Activated CD4-positive, alpha-beta T cell treated with anti-CD3 and anti-CD28 coated beads, Interleukin-2, amount 50 U/mL, for 48 hours (primary cell): ENCODE measurements around the gene DND1.
"Not testable (repeated sequence)": the region's sequence is repeated elsewhere in the genome, so short reads cannot be mapped to it uniquely, and the experiment has no call there.

Experiments
- DNase-seq, 2 experiments: peaks; one replicate each; pipeline ENCODE4 v3.0.0-alpha.2; 2020

DND1 gene

GRCh38 chr5:140628711-140629110 is 44.7 kb downstream of the DND1 start:
- no peak for DNase-seq

- DNase-seq: no peak
These were observed 45.4 kb downstream of the DND1 start for GRCh38 chr5:140627972-140628371.

DNA sequence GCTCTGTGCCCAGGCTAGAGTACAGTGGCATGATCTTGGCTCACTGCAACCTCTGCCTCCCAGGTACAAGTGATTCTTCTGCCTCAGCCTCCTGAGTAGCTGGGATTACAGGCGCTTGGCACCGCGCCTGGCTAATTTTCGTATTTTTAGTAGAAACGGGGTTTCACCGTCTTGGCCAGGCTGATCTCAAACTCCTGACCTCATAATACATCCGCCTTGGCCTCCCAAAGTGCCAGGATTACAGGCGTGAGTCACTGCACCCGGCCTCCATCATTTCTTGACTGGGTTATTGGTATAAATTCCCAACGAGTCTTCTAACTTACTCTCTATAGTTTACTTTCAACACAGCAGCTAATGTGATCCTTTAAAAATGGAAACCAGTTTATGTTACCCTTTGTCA is 48.5 kb downstream of the DND1 start:
- DNase-seq: not testable (repeated sequence)

DNA sequence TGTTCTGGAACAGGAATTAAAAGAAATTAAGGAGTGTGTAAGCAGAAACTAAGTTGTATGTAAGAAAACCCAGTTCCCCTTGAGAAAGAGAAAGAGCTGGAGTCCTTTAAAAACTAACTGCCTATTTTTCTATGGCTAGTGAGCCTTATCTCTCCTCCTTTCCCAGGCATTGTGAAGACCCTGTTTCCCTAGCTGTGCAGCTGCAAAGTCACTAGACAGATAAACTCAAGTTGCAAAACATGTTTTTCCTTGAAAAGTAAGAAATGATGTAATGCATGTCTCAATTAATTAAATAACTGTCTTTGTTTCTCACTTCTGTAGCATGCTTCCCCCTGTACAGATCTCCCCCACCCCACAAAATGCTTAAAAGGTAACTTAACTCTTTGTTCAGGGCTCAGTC is 50.3 kb downstream of the DND1 start:
- not testable (repeated sequence) for DNase-seq

DNA sequence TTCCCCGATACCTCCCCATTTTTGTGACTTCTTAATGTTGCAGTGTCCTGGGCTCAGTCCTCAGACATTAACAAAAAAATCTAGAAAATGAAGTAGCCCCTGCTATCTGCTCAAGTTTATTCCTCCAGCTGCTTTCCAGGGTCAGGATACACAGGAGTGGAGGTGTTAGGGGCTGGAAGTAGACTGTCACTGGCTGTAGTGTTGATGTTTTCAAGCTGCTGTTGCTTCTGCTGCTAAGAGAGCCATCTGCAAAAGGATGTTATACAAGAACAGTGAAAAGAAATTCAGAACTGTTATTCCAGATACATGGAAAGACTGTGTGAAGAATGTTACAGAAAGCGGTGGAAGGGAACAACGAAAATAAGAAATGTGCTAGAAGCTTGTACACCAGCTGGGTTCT is 51.1 kb downstream of the DND1 start:
- DNase-seq: no peak
